GM21381 (cell line): ENCODE measurements around the gene HSD17B14.
"Not testable (repeated sequence)": the region's sequence is repeated elsewhere in the genome, so short reads cannot be mapped to it uniquely, and the experiment has no call there.

ENCODE experiments used
- ATAC-seq: cut with Tn5 transposase; IDR thresholded peaks from one replicate; pipeline ENCODE4 v1.9.1; 2021; ENCODE audit warnings: mild to moderate bottlenecking, moderate library complexity; ENCODE audit not compliant: unreplicated experiment

HSD17B14 gene

DNA sequence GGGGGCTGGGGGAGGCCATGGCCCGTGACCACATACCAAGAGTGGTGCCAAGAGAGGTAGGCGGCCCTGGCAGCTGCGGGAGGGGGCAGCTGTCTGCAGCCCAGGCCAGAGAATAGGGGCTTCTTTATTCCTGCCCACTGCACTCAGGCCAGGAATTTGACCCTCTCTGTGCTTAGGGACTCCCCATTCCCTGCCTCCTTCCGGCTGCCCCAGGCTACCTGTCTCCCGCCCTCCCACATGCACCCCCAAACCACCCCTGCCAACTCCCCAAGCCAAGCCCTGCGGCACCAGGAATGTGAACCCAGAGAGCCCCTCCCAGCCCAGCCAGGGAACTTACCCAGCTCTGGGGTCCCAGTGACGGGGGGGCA is 31.4 kb upstream of the HSD17B14 start:
- no peak for ATAC-seq

GRCh38 chr19:48867123-48867745 is 30.9 kb upstream of the HSD17B14 start:
- ATAC-seq, result no peak

- ATAC-seq, result no peak
Measured at GRCh38 chr19:48866692-48867091, 30.4 kb upstream of the HSD17B14 start.

DNA sequence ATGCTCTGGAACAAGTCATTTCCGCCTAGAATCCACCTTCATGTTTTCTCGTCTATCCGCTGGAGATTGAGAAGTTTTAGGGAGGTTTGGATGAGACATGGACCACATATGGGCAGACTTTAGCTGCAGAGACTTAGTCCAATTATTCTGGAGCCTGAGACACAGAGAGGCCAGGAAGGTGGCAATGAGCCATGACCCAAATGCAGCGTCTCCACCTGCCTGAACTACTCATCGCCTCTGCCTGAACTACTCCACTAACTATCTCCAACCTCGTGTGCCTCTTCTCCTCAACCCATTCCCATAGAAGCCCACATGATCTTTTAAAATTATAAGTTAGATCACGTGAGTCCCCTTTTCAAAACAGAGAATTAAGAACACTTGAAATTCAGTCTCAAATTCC is 26.5 kb upstream of the HSD17B14 start:
- ATAC-seq, result no peak

- ATAC-seq, result no peak
Measured at GRCh38 chr19:48861313-48861712, 25.0 kb upstream of the HSD17B14 start.

- peak; percentile 64 for ATAC-seq
Measured at GRCh38 chr19:48859711-48860572, 23.7 kb upstream of the HSD17B14 start.

DNA sequence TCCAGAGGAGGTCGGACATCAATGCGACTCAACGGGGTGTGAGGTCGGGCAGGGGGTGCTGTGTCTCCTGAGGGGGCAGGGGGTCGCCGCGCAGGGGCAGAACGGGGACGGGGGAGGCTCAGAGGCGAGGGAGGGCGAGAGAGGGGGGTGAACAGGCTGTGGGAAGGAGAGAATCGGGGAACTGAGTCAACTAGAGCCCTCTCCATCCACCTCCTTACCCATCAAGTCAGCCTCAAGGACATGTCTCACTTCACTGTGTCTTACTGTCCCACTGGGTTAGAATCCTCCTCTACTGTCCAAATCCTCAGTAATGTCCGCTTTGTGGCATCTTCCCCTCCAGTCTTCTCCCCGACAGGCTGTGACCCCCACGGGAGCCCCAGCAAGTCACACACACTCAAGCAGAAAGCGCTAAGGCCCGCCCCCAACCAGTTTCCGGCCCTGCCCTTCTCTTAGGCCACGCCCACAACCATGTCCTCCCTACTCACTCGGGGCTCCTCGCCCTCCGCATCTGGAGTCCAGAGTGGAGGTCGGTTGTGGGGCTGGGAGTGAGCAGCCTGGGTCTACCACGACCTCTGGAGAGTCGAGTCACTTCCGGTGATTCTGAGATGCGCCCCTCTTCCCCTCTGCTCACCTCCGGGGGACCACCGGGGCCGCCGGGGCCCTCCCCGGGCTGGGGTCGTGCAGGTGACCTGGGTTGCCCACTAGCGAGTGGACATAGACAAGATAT is 22.9 kb upstream of the HSD17B14 start:
- ATAC-seq, result no peak

DNA sequence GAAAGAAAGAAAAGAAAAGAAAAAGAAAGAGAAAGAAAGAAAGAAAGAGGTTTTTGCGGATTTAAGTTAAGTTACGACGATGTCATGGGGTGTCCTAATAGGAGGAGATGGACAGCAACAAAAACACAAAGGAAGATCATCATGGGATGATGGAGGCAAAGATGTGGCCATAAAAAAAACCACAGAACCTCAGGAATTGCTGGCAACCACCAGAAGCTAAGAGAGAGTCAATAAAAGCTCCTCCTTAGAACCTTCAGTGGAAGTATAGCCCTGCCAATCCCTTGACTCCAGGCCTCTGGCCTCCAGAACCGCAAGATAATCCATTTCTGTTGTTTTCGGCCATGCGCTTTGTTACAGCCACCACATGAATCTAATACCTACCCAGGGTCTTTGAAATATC is 20.6 kb upstream of the HSD17B14 start:
- ATAC-seq, result no peak

DNA sequence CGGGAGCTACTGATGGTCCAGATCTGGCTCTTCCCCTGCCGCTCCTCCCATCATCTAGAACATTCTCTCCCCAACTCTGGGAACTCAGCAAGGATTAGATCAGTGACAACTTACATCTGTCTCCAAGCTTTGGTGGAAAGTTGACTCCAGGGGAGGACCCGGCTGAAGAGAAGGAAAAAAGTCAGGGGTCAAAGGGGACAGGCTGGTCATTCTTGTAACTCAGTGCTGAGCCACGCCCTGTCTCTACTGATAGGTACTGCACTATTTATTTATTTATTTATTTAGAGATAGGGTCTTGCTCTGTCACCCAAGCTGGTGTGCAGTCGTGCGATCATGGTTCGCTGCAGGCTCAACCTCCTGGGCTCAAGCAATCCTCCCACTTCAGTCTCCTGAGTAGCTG is 17.8 kb upstream of the HSD17B14 start:
- no peak for ATAC-seq

DNA sequence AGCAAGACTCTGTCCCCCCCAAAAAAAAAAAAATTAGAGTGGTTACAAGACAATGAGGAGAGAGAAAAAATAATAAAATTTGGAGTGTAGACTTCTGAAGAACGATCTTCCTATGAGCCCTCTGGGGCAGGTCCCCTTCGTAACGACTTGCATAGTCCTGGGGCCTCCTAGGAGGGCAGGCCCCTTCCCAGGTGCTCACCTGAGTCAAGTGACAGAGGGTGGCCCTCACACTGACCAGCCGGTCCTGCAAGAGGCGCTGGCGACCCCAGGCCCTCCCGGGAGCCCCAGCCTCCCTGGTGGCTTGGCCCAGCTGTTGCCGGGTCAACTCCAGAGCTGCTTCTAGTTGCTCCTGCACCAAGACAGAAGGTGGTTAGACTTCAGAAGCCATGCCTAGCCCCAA is 17.2 kb upstream of the HSD17B14 start:
- no peak for ATAC-seq

DNA sequence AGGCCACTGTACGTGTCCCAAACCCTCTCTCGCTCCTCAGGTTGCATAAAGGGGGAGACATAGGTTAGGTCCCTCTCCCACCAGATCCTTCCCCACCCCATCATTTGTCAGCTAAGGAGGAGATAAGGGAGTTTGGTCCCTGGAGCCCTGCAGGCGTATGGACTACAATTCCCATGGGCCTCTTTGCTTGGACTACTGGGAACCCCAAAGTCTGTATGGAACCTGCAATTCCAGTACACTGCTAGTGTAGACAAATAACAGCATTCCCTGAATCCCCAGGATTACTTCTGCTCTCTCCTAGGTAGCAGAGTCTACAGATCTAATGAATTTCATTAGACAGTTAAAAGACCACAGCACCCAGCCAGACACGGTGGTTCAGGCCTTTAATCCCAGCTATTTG is 16.0 kb upstream of the HSD17B14 start:
- ATAC-seq, result no peak

DNA sequence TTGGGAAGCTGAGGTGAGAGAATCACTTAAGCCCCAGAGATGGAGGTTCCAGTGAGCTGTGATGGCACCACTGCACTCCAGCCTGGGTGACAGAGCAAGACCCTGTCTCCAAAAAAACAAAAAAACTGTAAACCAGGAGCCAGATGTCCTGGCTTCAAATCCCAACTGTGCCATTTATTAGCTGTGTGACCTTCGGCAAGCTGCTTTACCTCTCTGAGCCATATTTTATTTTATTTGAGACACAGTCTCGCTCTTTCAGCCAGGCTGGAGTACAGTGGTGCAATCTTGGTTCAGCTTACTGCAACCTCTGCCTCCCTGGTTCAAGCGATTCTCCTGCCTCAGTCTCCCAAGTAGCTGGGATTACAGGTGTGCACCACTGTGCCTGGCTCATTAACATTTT is 10.4 kb upstream of the HSD17B14 start:
- not testable (repeated sequence) for ATAC-seq

GRCh38 chr19:48845384-48845783 is 9.1 kb upstream of the HSD17B14 start:
- no peak for ATAC-seq

DNA sequence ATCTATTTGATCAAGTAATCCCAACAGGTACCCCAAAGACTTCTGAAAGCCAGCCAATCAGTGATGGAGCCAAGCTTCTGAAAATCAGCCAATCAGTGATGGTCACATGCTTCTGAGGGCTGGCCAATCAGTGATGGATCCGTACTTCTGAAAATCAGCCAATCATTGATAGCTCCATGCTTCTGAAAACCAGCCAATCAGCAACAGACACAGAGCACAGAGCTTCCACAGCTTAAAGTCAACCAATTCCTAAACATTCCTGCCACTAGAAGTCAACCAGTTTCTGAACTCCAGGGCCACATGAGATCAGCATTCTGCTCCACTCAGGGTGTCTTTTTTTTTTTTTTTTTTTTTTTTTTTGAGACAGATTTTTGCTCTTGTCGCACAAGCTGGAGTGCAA is 8.2 kb upstream of the HSD17B14 start:
- ATAC-seq, result no peak

- ATAC-seq, result no peak
Measured at GRCh38 chr19:48842789-48843162, 6.5 kb upstream of the HSD17B14 start.

DNA sequence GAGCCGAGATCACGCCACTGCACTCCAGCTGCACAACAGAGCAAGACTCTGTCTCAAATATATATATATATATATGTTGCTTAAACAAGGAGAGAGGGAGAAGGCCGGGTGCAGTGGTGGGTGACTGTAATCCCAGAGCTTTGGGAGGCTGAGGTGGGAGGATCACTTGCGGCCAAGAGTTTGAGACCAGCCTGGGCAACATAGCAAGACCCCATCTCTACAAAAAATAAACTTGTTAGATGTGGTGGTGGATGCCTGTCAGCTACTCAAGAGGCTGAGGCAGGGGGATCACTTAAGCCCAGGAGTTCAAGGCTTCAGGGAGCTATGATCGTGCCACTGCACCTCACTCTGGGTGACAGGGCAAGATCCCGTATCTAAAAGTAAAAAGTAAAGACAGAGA is 5.3 kb upstream of the HSD17B14 start:
- ATAC-seq, result no peak

DNA sequence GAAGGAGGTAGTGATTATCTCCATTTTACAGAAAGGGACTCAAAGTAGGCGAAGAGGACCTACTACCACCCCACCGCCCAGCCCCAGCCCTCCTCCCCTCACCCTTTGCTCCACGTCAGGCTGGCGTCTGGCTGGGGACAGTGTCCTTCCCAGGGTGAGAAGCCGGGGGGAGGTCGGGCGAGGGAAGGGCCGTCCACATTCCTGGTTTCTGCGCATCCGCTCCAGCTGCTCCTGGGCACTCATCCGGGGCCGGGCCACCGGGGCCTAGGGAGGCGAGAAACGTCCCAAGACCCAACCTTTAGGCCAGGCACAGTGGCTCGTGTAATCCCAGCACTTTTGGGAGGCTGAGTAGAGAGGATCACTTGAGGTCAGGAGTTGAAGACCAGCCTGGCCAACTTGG is 4.8 kb upstream of the HSD17B14 start:
- ATAC-seq, result no peak

DNA sequence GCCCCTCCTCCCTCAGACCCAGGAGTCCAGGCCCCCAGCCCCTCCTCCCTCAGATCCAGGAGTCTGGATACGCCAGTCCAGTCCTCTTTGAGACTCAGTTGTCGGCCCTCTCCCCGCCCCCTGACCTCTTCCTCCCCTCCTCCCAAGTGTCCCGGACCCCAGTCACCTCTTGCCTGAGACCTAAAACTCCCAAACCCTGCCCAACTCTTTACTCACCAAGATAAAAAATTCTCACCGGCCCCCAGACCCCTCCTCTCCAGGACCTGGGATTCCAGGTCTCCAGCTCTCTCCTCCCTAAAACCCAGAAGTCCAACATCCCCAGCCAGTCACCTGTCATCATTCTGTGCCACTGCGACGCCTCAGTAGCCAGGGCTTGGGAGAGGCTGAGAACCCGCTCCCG is 1.4 kb upstream of the HSD17B14 start:
- ATAC-seq, result no peak

GRCh38 chr19:48837051-48837524 is 797 bp upstream of the HSD17B14 start:
- no peak for ATAC-seq

DNA sequence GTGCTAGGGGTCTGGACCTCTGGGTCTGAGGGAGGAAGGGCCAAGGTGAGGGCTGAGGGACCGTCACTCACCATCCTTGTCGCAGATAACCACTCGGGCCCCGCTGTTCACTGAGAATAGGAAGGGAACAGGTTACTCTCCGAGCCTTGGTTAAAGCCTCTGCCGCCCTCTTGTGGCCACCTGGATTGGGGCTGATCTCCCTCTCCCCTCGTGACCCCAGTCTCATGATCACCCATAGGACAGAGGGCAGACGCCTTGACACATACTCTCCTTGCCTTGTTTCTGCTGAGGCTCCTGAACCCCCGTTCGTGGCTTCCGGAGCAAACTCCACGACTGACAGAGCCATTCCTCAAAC is 580 bp downstream of the HSD17B14 start:
- peak; percentile 56 for ATAC-seq

- no peak for ATAC-seq
Measured at GRCh38 chr19:48833977-48834376, 2.3 kb downstream of the HSD17B14 start.

GRCh38 chr19:48833049-48833448 is 3.2 kb downstream of the HSD17B14 start:
- ATAC-seq, result no peak
